GM21423 (cell line): ENCODE results near the gene GALNT10.

Experiments used
- ATAC-seq: cut with Tn5 transposase; IDR thresholded peaks from one replicate; pipeline ENCODE4 v1.9.1; 2021; ENCODE audit warnings: mild to moderate bottlenecking, moderate library complexity; ENCODE audit not compliant: unreplicated experiment

The GALNT10 gene

GRCh38 chr5:154372661-154373060 is 182.1 kb downstream of the GALNT10 start:
- ATAC-seq: no peak

- ATAC-seq: no peak
Observed at GRCh38 chr5:154373326-154373725, 182.8 kb downstream of the GALNT10 start.

GRCh38 chr5:154373729-154374179 is 183.2 kb downstream of the GALNT10 start:
- no peak for ATAC-seq

- ATAC-seq: no peak
Observed at GRCh38 chr5:154374264-154374663, 183.7 kb downstream of the GALNT10 start.

- ATAC-seq: no peak
Observed at GRCh38 chr5:154375329-154376008, 184.9 kb downstream of the GALNT10 start.

GRCh38 chr5:154376481-154376880 is 185.9 kb downstream of the GALNT10 start:
- ATAC-seq: no peak

GRCh38 chr5:154377754-154378533 is 187.4 kb downstream of the GALNT10 start:
- ATAC-seq: no peak

- no peak for ATAC-seq
Observed at GRCh38 chr5:154380263-154380662, 189.7 kb downstream of the GALNT10 start.

GRCh38 chr5:154384480-154385235 is 194.1 kb downstream of the GALNT10 start:
- ATAC-seq: peak; percentile 98

- ATAC-seq: no peak
Observed at GRCh38 chr5:154385236-154385512, 194.6 kb downstream of the GALNT10 start.

- ATAC-seq: no peak
Observed at GRCh38 chr5:154386952-154387629, 196.6 kb downstream of the GALNT10 start.

GRCh38 chr5:154388842-154389241 is 198.3 kb downstream of the GALNT10 start:
- ATAC-seq: no peak

- no peak for ATAC-seq
Observed at GRCh38 chr5:154390096-154390495, 199.6 kb downstream of the GALNT10 start.

- no peak for ATAC-seq
Observed at GRCh38 chr5:154390746-154391359, 200.3 kb downstream of the GALNT10 start.

GRCh38 chr5:154391788-154392187 is 201.3 kb downstream of the GALNT10 start:
- no peak for ATAC-seq

- no peak for ATAC-seq
Observed at GRCh38 chr5:154393850-154394249, 203.3 kb downstream of the GALNT10 start.

- no peak for ATAC-seq
Observed at GRCh38 chr5:154394307-154394706, 203.8 kb downstream of the GALNT10 start.

- peak; percentile 53 for ATAC-seq
Observed at GRCh38 chr5:154395407-154396106, 205.0 kb downstream of the GALNT10 start.

GRCh38 chr5:154396128-154396527 is 205.6 kb downstream of the GALNT10 start:
- ATAC-seq: no peak
